H9 (cell line): ENCODE measurements around the gene EIF2B5. TPM values are rescaled to one million over a fixed set of nuclear protein-coding genes. Genes with fewer than 3 reads are reported as not detected.

Experiments used
- DNase-seq: peaks from one replicate; pipeline ENCODE4 v3.0.0-alpha.2; 2017
- H2AFZ ChIP-seq: one replicate; pipeline ENCODE4 v1.6.1; 2013; ENCODE audit warnings: mild to moderate bottlenecking, low read length, control low read depth, moderate library complexity
- H2AK5ac ChIP-seq: 2 replicates; pipeline ENCODE4 v1.6.1; 2013; ENCODE audit warnings: low read length, control low read depth, mixed read lengths; ENCODE audit not compliant: insufficient read length
- H2BK120ac ChIP-seq: one replicate; pipeline ENCODE4 v1.6.1; 2013; ENCODE audit warnings: low read depth, mild to moderate bottlenecking, low read length, control low read depth, inconsistent platforms; ENCODE audit not compliant: poor library complexity, severe bottlenecking
- H2BK12ac ChIP-seq: 2 replicates; pipeline ENCODE4 v1.6.1; 2013; ENCODE audit warnings: low read length, control low read depth, mixed read lengths, low read depth; ENCODE audit not compliant: insufficient read length
- H2BK15ac ChIP-seq: 2 replicates; pipeline ENCODE4 v1.6.1; 2013; ENCODE audit warnings: low read depth, low read length, control low read depth
- H2BK20ac ChIP-seq: one replicate; pipeline ENCODE4 v1.6.1; 2013; ENCODE audit warnings: low read depth, mild to moderate bottlenecking, low read length, control low read depth, inconsistent platforms; ENCODE audit not compliant: poor library complexity, severe bottlenecking
- H2BK5ac ChIP-seq: 2 replicates; pipeline ENCODE4 v1.6.1; 2013; ENCODE audit warnings: low read length, control low read depth, mixed read lengths; ENCODE audit not compliant: insufficient read length
- H3K14ac ChIP-seq: 2 replicates; pipeline ENCODE4 v1.6.1; 2013; ENCODE audit warnings: low read length, control low read depth; ENCODE audit not compliant: insufficient read depth
- H3K18ac ChIP-seq: 2 replicates; pipeline ENCODE4 v1.6.1; 2013; ENCODE audit warnings: low read depth, mild to moderate bottlenecking, mixed read lengths, low read length, control low read depth; ENCODE audit not compliant: insufficient read length
- H3K23ac ChIP-seq: 2 replicates; pipeline ENCODE4 v1.6.1; 2013; ENCODE audit warnings: low read length, control low read depth, mixed read lengths, low read depth; ENCODE audit not compliant: insufficient read length
- H3K23me2 ChIP-seq: 2 replicates; pipeline ENCODE4 v1.6.1; 2013; ENCODE audit warnings: low read depth, mild to moderate bottlenecking, mixed read lengths, low read length, control low read depth; ENCODE audit not compliant: insufficient read length, poor library complexity, severe bottlenecking
- H3K27ac ChIP-seq: 2 replicates; pipeline ENCODE4 v1.5.1; 2013; ENCODE audit warnings: low read length, control low read depth, mixed read lengths, low read depth; ENCODE audit not compliant: insufficient read length
- H3K27me3 ChIP-seq: 2 replicates; pipeline ENCODE4 v1.6.1; 2013; ENCODE audit warnings: low read length, control low read depth, inconsistent platforms; ENCODE audit not compliant: insufficient read depth
- H3K4ac ChIP-seq: 2 replicates; pipeline ENCODE4 v1.6.1; 2013; ENCODE audit warnings: low read depth, mild to moderate bottlenecking, control low read depth, inconsistent platforms, low read length, moderate library complexity
- H3K4me1 ChIP-seq: 2 replicates; pipeline ENCODE4 v1.6.1; 2013; ENCODE audit warnings: low read length, control low read depth, inconsistent platforms; ENCODE audit not compliant: insufficient read depth
- H3K4me2 ChIP-seq: 2 replicates; pipeline ENCODE4 v1.6.1; 2013; ENCODE audit warnings: low read length, control low read depth, mixed read lengths; ENCODE audit not compliant: insufficient read length, insufficient read depth
- H3K56ac ChIP-seq: 2 replicates; pipeline ENCODE4 v1.6.1; 2013; ENCODE audit warnings: low read depth, mild to moderate bottlenecking, mixed read lengths, low read length, control low read depth; ENCODE audit not compliant: insufficient read length
- H3K79me1 ChIP-seq: 2 replicates; pipeline ENCODE4 v1.6.1; 2013; ENCODE audit warnings: low read depth, mild to moderate bottlenecking, moderate library complexity, low read length, control low read depth, inconsistent platforms; ENCODE audit not compliant: insufficient read depth, poor library complexity, severe bottlenecking
- H3K79me2 ChIP-seq: 2 replicates; pipeline ENCODE4 v1.6.1; 2013; ENCODE audit warnings: low read length, control low read depth, inconsistent platforms; ENCODE audit not compliant: insufficient read depth
- H3K9ac ChIP-seq: 2 replicates; pipeline ENCODE4 v1.6.1; 2013; ENCODE audit warnings: low read length, control low read depth, mixed read lengths; ENCODE audit not compliant: insufficient read length; ENCODE audit errors: extremely low read depth
- H3K9me3 ChIP-seq: one replicate; pipeline ENCODE4 v1.6.1; 2013; ENCODE audit warnings: low read depth, low read length, inconsistent platforms; ENCODE audit not compliant: control insufficient read depth
- H3T11ph ChIP-seq: one replicate; pipeline ENCODE4 v1.6.1; 2013; ENCODE audit warnings: mild to moderate bottlenecking, low read length, control low read depth, inconsistent platforms
- H4K20me1 ChIP-seq: one replicate; pipeline ENCODE4 v1.6.1; 2013; ENCODE audit not compliant: control insufficient read depth, insufficient read length, insufficient read depth
- H4K5ac ChIP-seq: 2 replicates; pipeline ENCODE4 v1.6.1; 2013; ENCODE audit warnings: low read depth, mild to moderate bottlenecking, mixed read lengths, low read length, control low read depth; ENCODE audit not compliant: insufficient read length
- H4K8ac ChIP-seq: replicated peaks from 2 replicates; pipeline ENCODE4 v1.6.1; 2013; ENCODE audit warnings: low read length, control low read depth, mixed read lengths, low read depth; ENCODE audit not compliant: insufficient read length
- H4K91ac ChIP-seq: 2 replicates; pipeline ENCODE4 v1.6.1; 2013; ENCODE audit warnings: low read depth, mild to moderate bottlenecking, moderate library complexity, mixed read lengths, low read length, control low read depth; ENCODE audit not compliant: insufficient read length
- H3K27ac Mint-ChIP-seq, 3 experiments: 2 replicates in 2 of 3; 3 replicates in 1 of 3; pipeline ENCODE4 v1.8.0; 2020 to 2021; ENCODE audit warnings: mixed read lengths in 3 of 3, mild to moderate bottlenecking in 1 of 3, moderate library complexity in 1 of 3
- H3K27me3 Mint-ChIP-seq: 2 replicates; pipeline ENCODE4 v1.8.0; 2021; ENCODE audit warnings: low read depth, mild to moderate bottlenecking, moderate library complexity, mixed read lengths
- H3K36me3 Mint-ChIP-seq, 3 experiments: 2 replicates in 2 of 3; 3 replicates in 1 of 3; pipeline ENCODE4 v1.8.0; 2020 to 2021; ENCODE audit warnings: low read depth in 3 of 3, mixed read lengths in 3 of 3; ENCODE audit not compliant: insufficient read depth in 1 of 3
- H3K4me1 Mint-ChIP-seq, 2 experiments: 2 replicates each; pipeline ENCODE4 v1.8.0; 2020; ENCODE audit warnings: mixed read lengths in 2 of 2
- H3K4me3 Mint-ChIP-seq, 2 experiments: 2 replicates in 1 of 2; 3 replicates in 1 of 2; pipeline ENCODE4 v1.8.0; 2020 to 2021; ENCODE audit warnings: mild to moderate bottlenecking in 2 of 2, mixed read lengths in 2 of 2, moderate library complexity in 1 of 2
- H3K9me3 Mint-ChIP-seq, 2 experiments: 2 replicates in 1 of 2; 3 replicates in 1 of 2; pipeline ENCODE4 v1.8.0; 2020; ENCODE audit warnings: mild to moderate bottlenecking in 2 of 2, mixed read lengths in 2 of 2, moderate library complexity in 1 of 2
- WGBS: extraction: QIAGEN DNeasy Blood & Tissue Kit; methylation state at CpG from one replicate; pipeline ENCODE4 v1.1.7; 2013; ENCODE audit warnings: missing lambda C conversion rate, low lambda C conversion rate, mixed read lengths; ENCODE audit not compliant: insufficient read length; ENCODE audit errors: extremely low coverage; 5-methylcytosine and 5-hydroxymethylcytosine counted together
- total RNA-seq: library from RNA; stranded (reverse); gene quantifications from 2 replicates; pipeline ENCODE4 v1.2.1, GENCODE V29; 2021
- TF ChIP-seq, protein P1 (sequence below): fragments of 200-600 bp; sonication (generic); conservative IDR thresholded peaks from 3 replicates; pipeline ENCODE4 v1.8.0; 2021; ENCODE audit warnings: antibody characterized with exemption, mild to moderate bottlenecking

The EIF2B5 gene
- total RNA-seq, 1 experiment from 2014 or later = 42.0 TPM

DNA sequence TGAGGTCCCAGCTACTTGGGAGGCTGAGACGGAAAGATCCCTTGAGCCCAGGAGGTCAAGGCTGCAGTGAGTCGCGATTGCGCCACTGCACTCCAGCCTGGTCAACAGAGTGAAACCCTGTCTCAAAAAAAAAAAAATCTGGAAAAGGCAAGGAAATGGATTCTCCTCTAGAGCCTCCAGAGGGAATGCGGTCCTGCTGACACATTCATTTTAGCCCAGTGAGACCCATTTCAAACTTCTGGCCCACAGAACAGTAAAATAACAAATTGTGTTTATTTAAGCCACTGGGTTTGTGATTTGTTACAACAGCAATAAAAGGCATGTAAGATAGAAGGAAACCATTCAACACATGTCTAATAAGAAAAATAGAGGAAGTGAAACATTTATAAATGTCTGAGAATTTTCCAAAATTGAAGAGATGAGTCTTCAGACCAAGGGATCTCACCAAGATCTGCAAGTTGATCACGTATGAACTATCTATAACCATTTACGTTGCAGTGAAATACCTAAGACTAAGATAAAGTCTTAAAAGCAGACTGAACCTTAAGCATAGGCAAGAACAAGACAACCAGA lies 38.3 kb upstream of the EIF2B5 start, which contains the start of gene HTR3E:
HTR3E (plus strand) TSS at position 254 of the 573 bp plus-strand sequence. CDS start 466 bp downstream, outside the sequence.
- no peaks in the 10 kb centered on the region for H3K79me2 ChIP-seq

More for the DNA sequence above, 38.3 kb upstream of the EIF2B5 start, which contains the start of gene HTR3E:
- Histone ChIP-seq H2AK5ac (no peak within 1 kb of the TSS), H3K56ac (no peak within 1 kb of the TSS), H2BK15ac (no peak within 1 kb of the TSS), H3K4ac (no peak within 1 kb of the TSS), H2BK120ac (no peak within 1 kb of the TSS), H3K4me1 (no peaks in the 10 kb centered on the region), H3T11ph (no peak within 1 kb of the TSS), H3K18ac (no peak within 1 kb of the TSS), H2BK12ac (no peak within 1 kb of the TSS), H4K5ac (no peak within 1 kb of the TSS), H4K8ac (no peak within 1 kb of the TSS), H3K9me3 (no peaks in the 10 kb centered on the region), H3K27ac (no peak within 1 kb of the TSS), H4K20me1 (no peaks in the 10 kb centered on the region), H3K79me1 (no peaks in the 10 kb centered on the region), H3K27me3 (no peaks in the 10 kb centered on the region; the same call in 1 of the 2 replicates), H2BK5ac (no peak within 1 kb of the TSS), H3K23me2 (no peaks in the 10 kb centered on the region), H3K9ac (no peak within 1 kb of the TSS), H3K23ac (no peak within 1 kb of the TSS), H4K91ac (no peak within 1 kb of the TSS), H2AFZ (no peak within 1 kb of the TSS), H2BK20ac (no peak within 1 kb of the TSS), H3K4me2 (no peak within 1 kb of the TSS), H3K14ac (no peak within 1 kb of the TSS)
- Mint-ChIP-seq H3K9me3 (peaks cover 11 to 13% of the 10 kb centered on the region in 2 experiments), H3K36me3 (peaks cover 0 to 3% (median 2%) of the 10 kb centered on the region in 3 experiments; a peak in 2 of 7 replicates), H3K4me1 (no peaks in the 10 kb centered on the region), H3K27ac (no peak within 1 kb of the TSS), H3K27me3 (peaks cover 8% of the 10 kb centered on the region), H3K4me3 (no peak within 1 kb of the TSS)
- TF ChIP-seq, protein P1, sequence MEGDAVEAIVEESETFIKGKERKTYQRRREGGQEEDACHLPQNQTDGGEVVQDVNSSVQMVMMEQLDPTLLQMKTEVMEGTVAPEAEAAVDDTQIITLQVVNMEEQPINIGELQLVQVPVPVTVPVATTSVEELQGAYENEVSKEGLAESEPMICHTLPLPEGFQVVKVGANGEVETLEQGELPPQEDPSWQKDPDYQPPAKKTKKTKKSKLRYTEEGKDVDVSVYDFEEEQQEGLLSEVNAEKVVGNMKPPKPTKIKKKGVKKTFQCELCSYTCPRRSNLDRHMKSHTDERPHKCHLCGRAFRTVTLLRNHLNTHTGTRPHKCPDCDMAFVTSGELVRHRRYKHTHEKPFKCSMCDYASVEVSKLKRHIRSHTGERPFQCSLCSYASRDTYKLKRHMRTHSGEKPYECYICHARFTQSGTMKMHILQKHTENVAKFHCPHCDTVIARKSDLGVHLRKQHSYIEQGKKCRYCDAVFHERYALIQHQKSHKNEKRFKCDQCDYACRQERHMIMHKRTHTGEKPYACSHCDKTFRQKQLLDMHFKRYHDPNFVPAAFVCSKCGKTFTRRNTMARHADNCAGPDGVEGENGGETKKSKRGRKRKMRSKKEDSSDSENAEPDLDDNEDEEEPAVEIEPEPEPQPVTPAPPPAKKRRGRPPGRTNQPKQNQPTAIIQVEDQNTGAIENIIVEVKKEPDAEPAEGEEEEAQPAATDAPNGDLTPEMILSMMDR = no peak
- no CpG with 5 or more reads among the region's 7 CpGs for WGBS
- no peak for DNase-seq
